ENCODE measurements around the gene ARHGEF11. TPM values are rescaled to one million over a fixed set of nuclear protein-coding genes. Genes with fewer than 3 reads are reported as not detected.

Gene ARHGEF11
- total and polyA plus RNA-seq, 4 donors, result 14.2 to 44.1 (median 31.9) TPM

DNA sequence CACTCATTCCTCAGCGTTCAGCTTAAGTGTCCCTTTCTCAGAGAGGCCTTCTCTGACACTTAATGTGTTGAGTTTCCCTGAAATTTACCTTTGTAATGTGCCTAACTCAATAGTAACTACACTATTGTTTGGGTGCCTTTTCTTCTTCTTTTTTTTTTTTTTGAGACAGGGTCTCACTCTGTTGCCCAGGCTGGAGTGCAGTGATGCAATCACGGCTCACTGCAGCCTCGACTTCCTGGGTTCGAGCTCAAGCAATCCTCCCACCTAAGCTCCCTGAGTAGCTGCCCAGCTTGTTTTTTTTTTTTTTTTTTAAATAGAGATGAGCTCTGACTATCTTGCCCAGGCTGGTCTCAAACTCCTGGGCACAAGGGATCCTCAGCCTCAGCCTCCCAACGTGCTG is 50.1 kb downstream of the ARHGEF11 start:
- no peak overlapping the region for H3K27ac ChIP-seq (ENCODE audit: low read depth in 1 of 2, low read length in 1 of 2)
- H3K9ac ChIP-seq (ENCODE audit: insufficient read depth in 1 of 2, low read length in 2 of 2), result no peak overlapping the region
- DNase-seq (no peak), ATAC-seq (ENCODE audit: insufficient read depth, low FRiP score) (no peak)
- peaks cover 0 to 3% (median 0%) of the 10 kb centered on the region in 4 donors for H3K36me3 ChIP-seq (ENCODE audit: control insufficient read depth in 4 of 4, insufficient read depth in 4 of 4, low read length in 4 of 4)
- TF ChIP-seq, protein P1, sequence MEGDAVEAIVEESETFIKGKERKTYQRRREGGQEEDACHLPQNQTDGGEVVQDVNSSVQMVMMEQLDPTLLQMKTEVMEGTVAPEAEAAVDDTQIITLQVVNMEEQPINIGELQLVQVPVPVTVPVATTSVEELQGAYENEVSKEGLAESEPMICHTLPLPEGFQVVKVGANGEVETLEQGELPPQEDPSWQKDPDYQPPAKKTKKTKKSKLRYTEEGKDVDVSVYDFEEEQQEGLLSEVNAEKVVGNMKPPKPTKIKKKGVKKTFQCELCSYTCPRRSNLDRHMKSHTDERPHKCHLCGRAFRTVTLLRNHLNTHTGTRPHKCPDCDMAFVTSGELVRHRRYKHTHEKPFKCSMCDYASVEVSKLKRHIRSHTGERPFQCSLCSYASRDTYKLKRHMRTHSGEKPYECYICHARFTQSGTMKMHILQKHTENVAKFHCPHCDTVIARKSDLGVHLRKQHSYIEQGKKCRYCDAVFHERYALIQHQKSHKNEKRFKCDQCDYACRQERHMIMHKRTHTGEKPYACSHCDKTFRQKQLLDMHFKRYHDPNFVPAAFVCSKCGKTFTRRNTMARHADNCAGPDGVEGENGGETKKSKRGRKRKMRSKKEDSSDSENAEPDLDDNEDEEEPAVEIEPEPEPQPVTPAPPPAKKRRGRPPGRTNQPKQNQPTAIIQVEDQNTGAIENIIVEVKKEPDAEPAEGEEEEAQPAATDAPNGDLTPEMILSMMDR (IDR thresholded peaks at IDR 0.05; ENCODE audit: control extremely low read depth, extremely low read depth), result no peak
- no peaks in the 10 kb centered on the region for H3K4me1 ChIP-seq (ENCODE audit: control insufficient read depth in 5 of 5, insufficient read depth in 5 of 5, low read length in 5 of 5)
- no peak overlapping the region for H3K4me3 ChIP-seq
- no peaks in the 10 kb centered on the region for H3K9me3 ChIP-seq (ENCODE audit: control insufficient read depth in 4 of 4, insufficient read depth in 3 of 4, low read length in 3 of 4)
- H3K27me3 ChIP-seq (ENCODE audit: control insufficient read depth in 3 of 3, insufficient read depth in 3 of 3, low read length in 2 of 3), result no peaks in the 10 kb centered on the region
- WGBS, 2 donors, result 79 to 82% methylated on average over 5 of the region's 5 CpGs

- Histone ChIP-seq H3K4me1 (ENCODE audit: control insufficient read depth in 5 of 5, insufficient read depth in 5 of 5, low read length in 5 of 5) (no peaks in the 10 kb centered on the region), H3K36me3 (ENCODE audit: control insufficient read depth in 4 of 4, insufficient read depth in 4 of 4, low read length in 4 of 4) (peaks cover 0 to 3% (median 0%) of the 10 kb centered on the region in 4 donors), H3K4me3 (no peak overlapping the region), H3K27ac (ENCODE audit: low read depth in 1 of 2, low read length in 1 of 2) (no peak overlapping the region), H3K9me3 (ENCODE audit: control insufficient read depth in 4 of 4, insufficient read depth in 3 of 4, low read length in 3 of 4) (no peaks in the 10 kb centered on the region), H3K27me3 (ENCODE audit: control insufficient read depth in 3 of 3, insufficient read depth in 3 of 3, low read length in 2 of 3) (no peaks in the 10 kb centered on the region), H3K9ac (ENCODE audit: insufficient read depth in 1 of 2, low read length in 2 of 2) (no peak overlapping the region)
- no peak for DNase-seq
- TF ChIP-seq, protein P1 (IDR thresholded peaks at IDR 0.05; ENCODE audit: control extremely low read depth, extremely low read depth), result no peak
- ATAC-seq (ENCODE audit: insufficient read depth, low FRiP score), result no peak
- 79 to 82% methylated on average over 2 of the region's 2 CpGs for WGBS, 2 donors
Measured at GRCh38 chr1:156994277-156994676, 51.3 kb downstream of the ARHGEF11 start.

- WGBS, 2 donors, result 91 to 97% methylated on average over 6 of the region's 6 CpGs
- Histone ChIP-seq H3K36me3 (ENCODE audit: control insufficient read depth in 4 of 4, insufficient read depth in 4 of 4, low read length in 4 of 4) (peaks cover 0 to 3% (median 0%) of the 10 kb centered on the region in 4 donors), H3K27ac (ENCODE audit: low read depth in 1 of 2, low read length in 1 of 2) (no peak overlapping the region), H3K27me3 (ENCODE audit: control insufficient read depth in 3 of 3, insufficient read depth in 3 of 3, low read length in 2 of 3) (no peaks in the 10 kb centered on the region), H3K9me3 (ENCODE audit: control insufficient read depth in 4 of 4, insufficient read depth in 3 of 4, low read length in 3 of 4) (no peaks in the 10 kb centered on the region), H3K4me3 (no peak overlapping the region), H3K4me1 (ENCODE audit: control insufficient read depth in 5 of 5, insufficient read depth in 5 of 5, low read length in 5 of 5) (no peaks in the 10 kb centered on the region), H3K9ac (ENCODE audit: insufficient read depth in 1 of 2, low read length in 2 of 2) (no peak overlapping the region)
- ATAC-seq (ENCODE audit: insufficient read depth, low FRiP score) (no peak), DNase-seq (no peak)
- TF ChIP-seq, protein P1 (IDR thresholded peaks at IDR 0.05; ENCODE audit: control extremely low read depth, extremely low read depth), result no peak
Measured at GRCh38 chr1:156993426-156994147, 52.0 kb downstream of the ARHGEF11 start.

Measured in lung (tissue), 12 donors.